Activated CD4-positive, CD25-positive, alpha-beta regulatory T cell treated with anti-CD3 and anti-CD28 coated beads, Interleukin-2, amount 50 U/mL, for 72 hours (primary cell): Measurements from ENCODE around the gene CAMK1D.
"Not testable (repeated sequence)": the region's sequence is repeated elsewhere in the genome, so short reads cannot be mapped to it uniquely, and the experiment has no call there.

Source experiments
- DNase-seq: peaks from one replicate; pipeline ENCODE4 v3.0.0; 2021

CAMK1D gene

DNA sequence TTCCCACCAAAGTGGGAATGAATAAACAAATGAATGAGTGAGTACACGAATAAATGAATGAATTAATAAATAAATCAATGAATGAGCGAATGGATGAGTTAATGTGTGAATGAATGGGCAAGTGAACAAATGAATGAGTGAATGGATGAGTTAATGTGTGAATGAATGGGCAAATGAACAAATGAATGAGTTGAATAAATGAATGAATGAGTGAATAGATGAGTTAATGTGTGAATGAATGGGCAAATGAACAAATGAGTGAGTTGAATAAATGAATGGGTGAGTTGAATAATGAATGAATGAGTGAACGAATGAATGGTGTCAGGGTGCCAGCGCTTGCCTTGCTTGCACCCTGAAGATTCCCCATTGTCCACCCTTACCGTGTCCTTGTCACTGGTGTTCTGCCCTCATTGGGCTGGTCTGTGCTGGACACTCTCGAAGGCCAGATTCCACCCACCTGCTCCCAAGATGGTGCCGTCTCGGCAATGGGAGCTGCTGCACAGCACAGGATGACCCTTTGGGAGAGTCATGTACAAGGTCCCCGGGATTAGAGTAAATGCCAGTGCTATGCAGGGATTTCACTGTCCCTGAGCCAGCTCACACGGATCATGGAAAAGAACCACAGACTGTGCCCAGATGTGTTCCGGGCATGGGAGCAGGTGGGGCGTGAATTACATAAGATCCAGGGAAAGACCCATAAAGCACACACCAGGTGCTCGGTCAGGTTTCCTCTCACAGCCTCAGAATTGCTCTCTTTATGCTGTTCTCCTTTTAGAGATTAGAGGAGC, 83.2 kb downstream of the CAMK1D start:
- DNase-seq: peak; percentile 11

DNA sequence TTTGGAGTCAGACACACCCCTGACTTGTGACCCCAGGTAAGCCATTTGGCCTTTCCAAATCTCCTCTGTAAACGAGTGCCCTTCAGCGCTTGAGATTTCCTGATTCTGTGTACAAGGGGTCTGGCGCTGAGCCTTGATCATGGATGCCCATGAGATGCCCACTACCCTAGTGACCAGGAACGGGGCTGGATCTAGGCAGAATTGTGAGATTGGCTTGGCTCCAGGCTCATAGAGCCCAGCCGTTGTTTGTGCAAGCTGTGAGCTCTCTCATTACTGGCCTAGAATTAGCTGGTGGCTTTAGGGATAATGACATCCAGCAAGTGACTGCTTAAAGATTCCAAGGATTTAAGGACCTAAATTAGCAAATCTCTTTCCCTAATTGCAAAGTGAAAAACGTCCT, 84.9 kb downstream of the CAMK1D start:
- DNase-seq: no peak

DNA sequence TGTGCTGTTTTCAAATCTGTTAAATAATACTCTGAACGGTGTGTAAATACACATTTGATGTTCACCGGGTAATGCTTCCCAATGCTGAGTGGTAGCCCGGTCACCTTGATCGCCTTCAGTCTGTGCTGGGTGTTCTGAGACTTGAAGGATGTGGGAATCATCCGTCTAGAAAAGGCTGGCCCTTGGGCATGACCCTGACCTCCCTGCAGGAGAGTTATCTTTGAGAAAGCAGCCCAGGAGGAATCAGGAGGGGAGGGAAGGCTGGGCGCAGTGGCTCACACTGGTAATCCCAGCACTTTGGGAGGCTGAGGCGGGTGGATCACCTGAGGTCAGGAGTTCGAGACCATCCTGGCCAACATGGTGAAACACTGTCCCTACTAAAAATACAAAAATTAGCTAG, 85.3 kb downstream of the CAMK1D start:
- not testable (repeated sequence) for DNase-seq

DNA sequence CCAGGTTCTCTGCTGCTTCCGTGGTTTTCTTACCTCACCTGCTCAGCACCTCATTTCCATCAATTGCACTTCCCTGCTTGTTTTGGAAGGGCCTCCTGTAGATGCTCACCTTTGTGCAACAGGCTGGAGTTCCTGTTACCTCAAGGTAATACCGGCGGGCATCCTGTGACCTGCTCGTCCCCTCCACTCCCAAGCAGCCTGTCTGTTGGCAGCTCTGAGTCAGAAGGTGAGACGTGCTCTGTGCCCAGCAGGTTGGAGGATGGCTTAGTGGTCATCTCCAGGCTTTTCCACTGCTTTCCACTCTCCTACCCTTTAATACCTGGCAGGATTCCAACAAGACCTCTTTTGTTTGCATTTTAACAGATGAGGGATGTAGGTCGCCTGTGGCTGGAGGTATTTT, 86.0 kb downstream of the CAMK1D start:
- no peak for DNase-seq

DNA sequence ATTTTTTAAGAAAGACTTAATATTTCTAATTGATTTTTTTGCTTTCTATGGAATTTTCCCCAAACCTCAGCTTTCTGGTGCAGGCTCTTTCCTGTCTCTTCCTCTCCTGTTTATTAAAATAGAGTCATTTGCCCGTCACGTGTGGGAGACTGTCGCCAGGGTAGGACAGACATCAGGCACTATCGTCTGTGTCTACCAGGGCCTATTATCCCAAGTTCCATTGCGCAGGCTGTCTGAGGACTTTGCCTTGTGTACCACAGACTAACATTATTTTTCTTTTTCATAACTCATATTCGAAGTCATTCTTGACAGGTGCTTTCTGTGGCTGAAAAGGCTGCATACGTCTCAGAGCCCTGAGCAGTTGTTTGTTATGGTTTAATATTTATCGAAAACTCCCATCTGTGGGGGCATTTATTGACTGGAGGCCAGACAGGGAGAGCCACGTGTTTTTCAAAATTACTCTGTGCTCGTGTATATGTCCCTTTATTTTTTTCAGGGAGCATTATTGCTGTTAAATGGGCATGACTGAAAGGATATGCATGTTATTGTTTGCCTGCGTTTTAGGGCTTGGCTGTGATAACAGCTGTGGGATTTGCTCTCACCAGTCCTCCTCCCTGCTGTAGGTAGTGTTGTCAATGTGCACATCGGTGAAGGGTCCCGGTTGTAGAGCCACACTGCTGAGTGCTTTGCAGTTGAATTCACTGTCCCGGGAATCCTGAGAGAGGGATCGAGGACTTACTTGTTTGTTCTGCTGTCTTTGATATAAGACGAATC, 89.8 kb downstream of the CAMK1D start:
- DNase-seq: no peak

DNA sequence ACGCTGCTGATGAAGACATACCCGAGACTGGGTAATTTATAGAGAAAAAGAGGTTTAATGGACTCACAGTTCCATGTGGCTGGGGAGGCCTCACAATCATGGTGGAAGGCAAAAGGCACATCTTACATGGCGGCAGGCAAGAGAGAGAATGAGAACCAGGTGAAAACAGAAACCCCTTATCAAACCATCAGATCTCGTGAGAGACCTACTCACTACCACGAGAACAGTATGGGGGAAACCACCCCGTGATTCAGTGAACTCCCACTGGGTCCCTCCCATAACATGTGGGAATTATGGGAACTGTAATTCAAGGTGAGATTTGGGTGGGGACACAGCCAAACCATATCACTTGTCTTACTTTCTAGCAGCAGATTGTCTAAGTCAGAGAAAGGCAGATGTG, 90.4 kb downstream of the CAMK1D start:
- not testable (repeated sequence) for DNase-seq

DNA sequence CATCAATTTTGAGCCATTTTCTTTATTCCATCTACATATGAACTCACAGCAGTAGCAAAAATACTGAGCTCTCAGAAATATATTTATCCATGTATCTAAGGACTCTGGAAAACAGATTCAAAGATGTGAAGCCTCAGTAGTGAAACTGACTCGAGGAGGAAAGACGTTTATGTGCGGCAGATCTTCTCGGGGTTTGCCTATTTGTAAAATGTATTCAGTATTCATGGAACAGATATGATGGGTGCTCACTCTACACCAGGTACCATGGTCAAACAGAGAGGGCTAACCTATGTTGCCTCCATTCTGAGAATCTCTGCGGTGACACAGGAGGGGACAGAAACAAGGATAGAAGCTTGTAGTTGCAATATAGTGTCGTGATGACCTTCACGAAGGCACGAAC, 93.7 kb downstream of the CAMK1D start:
- no peak for DNase-seq

DNA sequence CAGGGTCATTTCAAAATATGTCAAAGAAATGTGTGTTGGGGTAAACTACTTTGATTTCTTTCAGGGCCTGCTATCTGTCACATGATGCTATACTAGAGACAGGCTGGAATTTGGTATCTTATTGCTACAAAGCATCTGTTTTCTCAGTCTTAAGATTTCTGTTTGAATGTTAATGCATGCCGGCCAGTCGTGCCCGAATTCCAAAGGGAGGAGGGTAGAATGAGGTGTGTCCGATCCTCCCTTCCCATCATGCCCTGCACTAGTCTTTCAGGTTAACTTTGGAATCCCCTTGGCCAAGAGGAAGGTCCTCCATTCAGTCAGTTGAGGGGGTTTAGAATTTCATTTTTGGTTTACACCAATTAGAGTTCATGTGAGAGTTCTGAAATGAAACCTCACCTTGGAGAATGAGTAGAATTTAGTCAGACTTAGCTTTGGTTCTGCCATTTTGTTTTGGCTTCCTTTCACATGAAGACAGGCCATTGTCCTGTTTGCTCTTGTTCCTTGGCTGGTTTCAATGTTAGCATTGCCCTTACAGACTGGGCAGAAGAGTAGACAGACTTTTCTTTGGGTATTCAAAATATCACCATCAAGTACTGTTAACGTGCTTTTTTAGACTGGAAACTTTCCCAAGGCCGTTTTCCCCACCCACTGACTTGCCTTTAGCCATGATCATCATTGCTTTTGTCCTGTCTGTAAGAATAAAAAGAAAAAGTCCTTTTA, 95.8 kb downstream of the CAMK1D start:
- no peak for DNase-seq

DNA sequence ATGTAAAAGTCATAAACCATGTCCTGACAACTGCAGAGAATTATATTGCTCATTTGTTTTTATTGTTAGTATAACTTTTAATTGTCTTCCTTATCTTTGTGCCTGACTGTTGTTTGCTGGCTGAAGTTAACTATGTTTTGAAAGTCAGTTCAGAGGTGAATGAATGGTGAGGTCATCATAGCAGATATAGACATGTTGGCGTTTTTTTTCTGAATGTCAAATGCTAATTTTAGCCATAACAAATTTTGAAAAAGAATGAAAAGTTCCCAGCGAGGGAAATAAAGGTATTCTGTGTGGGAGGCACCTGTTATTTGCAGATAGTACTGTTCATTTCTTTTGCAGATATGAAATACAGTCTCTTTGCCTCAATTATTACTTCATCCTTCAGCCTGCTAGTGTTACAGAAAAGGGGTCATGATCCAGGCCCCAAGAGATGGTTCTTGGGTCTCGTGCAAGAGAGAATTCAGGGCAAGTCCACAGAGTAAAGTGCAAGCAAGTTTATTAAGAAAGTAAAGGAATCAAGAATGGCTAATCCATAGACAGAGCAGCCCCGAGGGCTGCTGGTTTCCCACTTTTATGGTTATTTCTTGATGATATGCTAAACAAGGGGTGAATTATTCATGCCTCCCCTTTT, 96.5 kb downstream of the CAMK1D start:
- DNase-seq: no peak

DNA sequence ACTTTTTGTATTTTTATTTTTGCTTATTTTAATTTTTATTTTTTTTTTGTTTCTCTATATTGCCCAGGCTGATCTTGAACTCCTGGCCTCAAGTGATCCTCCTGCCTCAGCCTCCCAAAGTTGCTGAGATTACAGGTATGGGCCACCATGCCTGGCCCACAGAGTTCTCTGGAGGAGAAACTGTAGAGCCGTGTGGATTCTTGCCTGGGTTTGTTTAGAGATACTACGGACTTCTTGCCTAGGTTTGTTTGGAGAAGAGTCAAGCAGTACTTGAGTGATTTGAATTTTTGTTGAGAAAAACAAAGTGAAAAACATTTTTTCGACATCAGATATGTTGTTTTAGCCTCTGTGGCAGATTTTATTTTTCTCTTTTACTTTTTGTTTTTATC, 99.0 kb downstream of the CAMK1D start:
- DNase-seq: no peak

DNA sequence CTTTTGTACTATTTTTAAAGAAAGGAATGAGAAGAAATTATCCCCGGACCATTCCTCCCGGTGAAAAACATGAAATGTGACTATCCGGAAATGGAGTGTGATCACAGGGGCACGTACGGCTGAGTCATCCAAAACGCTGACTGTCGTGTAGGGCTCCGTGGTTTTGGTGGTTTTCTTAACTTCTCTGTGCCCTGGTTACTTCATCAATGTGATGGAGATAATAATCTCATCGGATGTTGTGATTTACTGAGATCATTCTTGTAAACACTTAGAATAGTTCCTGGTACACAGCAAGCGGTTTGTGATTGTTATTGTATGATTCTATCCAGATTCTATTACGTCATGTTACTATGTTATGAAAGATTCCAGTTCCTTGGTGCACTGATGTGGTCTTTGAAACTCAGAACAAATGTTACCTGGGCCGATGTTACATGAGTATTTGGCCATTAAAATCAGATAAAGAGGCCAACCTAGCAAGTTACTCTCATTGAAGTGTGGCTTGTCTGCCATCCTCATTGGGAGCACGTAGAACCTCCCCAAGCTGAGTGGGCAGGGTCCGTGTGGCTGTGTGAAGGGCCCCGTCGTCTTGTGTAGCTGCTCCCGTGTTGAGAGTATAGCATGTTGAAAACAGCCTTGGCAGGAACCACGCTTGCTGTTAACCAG, 99.5 kb downstream of the CAMK1D start:
- peak; percentile 57 for DNase-seq

DNA sequence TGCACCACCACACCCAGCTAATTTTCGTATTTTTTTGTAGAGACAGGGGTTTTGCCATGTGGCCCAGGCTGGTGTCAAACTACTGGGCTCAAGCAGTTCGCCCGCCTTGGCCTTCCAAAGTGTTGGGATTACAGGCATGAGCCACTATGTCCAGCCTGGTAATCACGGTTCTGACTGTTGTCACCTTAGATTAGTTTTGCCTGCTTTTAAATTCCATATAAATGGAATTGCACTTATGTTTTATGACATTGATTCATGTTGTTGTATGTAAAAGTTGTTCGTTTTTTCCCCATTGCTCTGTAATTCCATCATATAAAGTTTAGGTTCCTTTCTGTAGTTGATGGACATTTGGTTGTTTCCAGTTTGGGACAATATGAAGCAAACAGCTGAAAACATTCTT, 106.0 kb downstream of the CAMK1D start:
- DNase-seq: no peak

DNA sequence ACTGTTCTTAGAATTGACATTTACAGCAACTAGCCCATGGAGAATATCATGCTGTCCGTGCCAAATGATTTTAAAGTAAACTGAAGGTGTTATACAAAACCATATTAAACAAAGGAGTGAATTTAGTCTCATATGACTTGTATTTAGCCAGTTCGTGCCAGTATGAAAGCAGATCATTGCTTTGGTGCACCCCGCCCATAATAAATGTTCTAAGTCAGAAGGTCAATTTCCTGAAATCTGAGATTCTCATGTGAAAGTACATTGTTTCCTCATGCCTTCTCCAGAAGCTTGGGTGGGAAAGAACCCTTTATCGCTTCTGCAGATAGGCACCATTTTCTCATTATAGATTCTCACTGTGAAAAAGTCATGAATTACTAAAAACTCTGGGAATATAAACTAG, 106.4 kb downstream of the CAMK1D start:
- no peak for DNase-seq

DNA sequence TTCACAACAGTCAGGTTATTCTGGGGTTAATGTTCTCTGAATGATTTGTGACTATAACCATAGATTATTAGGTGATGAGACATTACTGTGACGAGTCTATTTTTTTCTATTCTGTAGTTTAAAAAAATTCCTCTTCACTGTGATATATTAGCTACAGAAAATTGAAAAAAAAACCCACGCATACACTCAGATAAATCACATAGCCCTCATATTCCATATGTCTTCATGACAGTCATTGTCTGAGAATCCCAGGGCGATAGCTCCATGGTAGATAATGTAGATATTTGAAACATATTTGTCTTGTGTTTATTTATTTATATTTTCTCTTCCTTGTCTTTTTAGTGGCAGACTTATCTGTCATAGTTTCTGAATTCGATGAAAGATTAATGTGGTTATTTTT, 110.0 kb downstream of the CAMK1D start:
- no peak for DNase-seq

DNA sequence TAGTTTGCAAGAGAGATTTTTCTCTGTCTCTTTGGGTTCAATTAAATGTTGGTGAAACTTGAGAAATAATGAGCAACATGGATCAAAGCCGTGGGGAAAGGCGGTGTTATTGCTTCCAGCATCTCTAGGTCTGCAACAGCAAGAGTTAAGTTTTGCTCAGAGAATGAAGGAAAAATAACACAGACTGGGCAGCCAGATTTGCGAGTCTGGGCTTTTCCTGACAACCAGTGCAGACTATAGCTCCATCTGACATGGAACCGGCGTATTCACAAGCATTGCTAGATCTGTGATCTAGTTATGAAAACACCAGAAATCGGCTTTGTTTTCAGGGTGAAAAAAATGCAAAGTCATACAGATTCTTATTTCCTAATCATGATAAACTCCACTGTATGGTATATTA, 110.4 kb downstream of the CAMK1D start:
- no peak for DNase-seq

DNA sequence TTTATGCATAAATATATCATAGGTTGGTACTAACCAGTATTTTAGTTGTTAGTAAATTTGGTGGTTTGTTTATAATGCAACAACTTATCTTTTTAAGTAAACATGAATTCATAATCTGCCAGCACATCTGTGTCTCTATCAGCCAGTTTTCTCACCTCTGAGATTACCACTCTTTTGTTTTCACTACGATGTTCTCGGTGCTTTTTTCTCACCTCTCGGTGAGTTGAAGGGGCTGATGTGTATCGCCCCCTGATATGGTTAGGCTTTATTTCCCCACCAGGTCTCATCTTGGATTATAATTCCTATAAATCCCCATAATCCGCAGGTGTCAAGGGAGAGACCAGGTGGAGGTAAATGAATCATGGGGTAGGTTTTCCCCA, 114.1 kb downstream of the CAMK1D start:
- no peak for DNase-seq

DNA sequence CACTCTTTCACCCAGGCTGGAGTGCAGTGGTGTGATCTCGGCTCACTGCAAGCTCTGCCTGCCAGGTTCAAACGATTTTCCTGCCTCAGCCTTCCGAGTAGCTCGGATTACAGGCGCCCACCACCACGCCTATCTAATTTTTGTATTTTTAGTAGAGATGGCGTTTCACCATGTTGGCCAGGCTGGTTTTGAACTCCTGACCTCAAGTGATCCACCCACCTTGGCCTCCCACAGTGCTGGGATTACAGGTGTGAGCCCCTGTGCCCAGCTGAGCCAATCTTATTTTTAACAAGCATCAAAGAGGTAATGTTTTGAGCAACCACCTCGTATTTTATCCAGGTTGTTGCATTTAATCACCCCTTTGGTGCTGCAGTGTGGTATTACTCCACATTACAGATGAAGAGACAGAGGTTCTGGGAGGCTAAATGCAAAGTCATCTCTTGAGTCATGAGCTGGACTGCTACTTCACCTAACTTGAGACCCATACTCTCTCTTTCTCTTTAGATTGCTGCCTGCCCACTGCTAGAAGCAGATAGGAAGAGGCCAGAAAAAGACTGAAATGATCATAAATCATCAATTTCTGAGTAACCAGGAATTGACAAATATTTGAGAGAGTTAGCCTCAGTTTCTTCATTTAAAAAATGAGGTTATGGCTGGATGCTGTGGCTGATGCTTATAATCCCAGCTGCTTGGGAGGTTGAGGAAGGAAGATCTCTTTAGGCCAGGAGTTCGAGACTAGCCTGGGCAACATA, 116.2 kb downstream of the CAMK1D start:
- DNase-seq: no peak

DNA sequence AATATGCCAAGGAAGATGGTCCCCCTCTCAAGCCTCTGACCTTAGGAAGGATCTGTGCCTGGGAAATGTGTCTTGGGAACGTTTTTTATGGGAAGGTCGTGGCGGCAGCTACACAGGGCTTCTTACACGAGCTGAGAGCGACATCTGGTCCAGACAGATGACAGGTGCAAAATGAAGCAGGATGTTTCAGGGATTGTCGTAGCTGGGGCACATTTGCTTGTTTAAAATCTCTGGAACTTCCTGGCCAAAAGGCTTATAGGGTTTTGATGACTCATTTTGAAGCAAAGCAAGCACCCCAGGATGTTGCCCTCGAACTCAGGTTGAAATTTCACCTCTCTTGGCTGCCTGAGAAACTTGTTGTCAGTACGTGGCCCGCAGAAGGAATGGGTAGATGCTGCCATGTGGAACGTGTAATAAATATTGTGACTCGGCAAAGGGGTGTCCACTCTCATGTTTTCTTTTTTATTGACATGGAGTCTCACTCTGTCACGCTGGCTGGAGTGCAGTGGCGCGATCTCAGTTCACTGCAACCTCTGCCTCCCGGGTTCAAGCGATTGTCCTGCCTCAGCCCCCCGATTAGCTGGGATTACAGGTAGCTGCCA, 117.5 kb downstream of the CAMK1D start:
- DNase-seq: no peak

DNA sequence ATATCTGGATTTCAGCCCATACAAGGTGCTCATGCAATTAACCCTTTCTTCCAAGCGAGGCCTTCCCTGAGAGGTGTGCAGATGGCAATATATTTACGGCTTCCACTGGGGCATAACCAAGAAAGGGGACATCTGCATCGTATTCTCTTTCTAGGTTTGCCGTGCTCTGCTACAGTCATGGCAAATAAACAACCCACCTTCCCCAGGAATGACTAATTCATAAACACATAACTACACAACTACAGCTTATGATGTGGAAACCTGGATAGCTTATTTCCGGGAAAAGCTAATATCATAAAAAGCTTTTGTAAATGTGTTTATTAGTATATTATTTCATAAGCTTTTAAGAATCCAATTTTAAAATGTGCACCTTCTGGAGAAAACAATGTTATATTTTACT, 120.0 kb downstream of the CAMK1D start:
- DNase-seq: no peak

DNA sequence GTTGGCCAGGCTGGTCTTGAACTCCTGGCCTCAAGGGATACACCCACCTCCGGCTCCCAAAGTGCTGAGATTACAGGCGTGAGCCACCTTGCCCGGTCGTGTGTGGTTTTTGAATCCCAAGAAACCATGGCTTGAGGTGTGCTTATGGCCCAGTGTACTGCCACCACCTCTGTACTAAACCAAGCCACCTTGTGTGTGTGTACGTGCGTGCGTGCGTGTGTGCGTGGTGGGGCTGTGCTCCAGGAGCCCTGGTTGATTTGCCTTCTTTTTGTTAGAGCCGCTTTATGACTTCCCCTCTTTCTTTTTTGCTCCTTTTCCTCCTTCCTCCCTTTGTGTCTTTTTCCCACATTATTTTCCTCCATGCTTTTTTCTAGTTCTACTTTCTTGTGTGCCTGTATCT, 121.4 kb downstream of the CAMK1D start:
- DNase-seq: no peak

DNA sequence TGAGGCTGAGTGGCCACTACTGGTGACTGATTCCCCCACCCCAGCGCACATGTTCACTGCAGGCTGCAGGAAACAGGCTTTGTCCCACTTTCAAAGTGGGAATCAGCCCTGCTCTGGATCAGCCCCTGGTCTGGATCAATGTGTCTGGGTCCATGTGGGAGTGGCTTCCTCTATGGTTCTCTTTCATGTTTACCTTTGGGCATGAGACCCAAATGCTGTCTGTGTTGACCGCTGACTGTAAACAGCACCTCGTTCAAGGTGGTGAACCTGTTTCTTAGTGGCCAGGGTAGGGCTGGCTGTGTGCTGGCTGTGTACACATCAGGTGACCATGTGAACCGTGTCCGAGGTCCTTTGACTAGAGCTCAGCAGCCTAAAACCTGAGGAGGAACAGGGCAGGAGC, 121.8 kb downstream of the CAMK1D start:
- DNase-seq: no peak

DNA sequence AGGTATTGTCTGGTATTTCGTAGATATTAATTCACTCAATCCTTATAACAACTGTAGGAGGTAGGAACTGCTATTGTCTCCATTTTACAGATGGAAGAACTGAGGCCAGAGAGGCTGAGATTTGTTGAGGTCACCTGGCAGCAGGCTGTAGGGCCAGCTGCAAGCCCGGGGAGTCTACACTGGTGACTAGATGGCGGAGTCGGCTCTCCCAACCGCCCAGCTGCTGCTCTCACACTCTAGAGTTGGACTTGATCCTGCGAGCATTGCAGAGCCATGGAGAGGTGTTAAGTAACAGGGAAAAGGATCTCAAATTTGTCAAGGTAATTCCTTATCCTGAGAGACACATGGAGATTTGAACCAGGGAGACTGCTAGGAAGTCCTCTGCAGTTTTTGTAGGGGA, 124.1 kb downstream of the CAMK1D start:
- DNase-seq: no peak
